SU-DHL-6 (cell line): ENCODE data around the gene SCTR.

Source experiments
- EZH2phosphoT487 ChIP-seq: fragments of 200-600 bp; sonication (generic), shearing (Covaris generic); conservative IDR thresholded peaks from 2 replicates; pipeline ENCODE4 v1.6.1; 2018; ENCODE audit warnings: mild to moderate bottlenecking, antibody characterized with exemption, low read length, moderate library complexity, mixed read lengths
- TF ChIP-seq, protein P1 (sequence below): fragments of 200-600 bp; sonication (generic); IDR thresholded peaks from one replicate; pipeline ENCODE4 v1.5.1; 2017; ENCODE audit warnings: antibody characterized with exemption, mild to moderate bottlenecking, low read length, moderate library complexity; ENCODE audit not compliant: insufficient read depth, poor library complexity, severe bottlenecking

DNA sequence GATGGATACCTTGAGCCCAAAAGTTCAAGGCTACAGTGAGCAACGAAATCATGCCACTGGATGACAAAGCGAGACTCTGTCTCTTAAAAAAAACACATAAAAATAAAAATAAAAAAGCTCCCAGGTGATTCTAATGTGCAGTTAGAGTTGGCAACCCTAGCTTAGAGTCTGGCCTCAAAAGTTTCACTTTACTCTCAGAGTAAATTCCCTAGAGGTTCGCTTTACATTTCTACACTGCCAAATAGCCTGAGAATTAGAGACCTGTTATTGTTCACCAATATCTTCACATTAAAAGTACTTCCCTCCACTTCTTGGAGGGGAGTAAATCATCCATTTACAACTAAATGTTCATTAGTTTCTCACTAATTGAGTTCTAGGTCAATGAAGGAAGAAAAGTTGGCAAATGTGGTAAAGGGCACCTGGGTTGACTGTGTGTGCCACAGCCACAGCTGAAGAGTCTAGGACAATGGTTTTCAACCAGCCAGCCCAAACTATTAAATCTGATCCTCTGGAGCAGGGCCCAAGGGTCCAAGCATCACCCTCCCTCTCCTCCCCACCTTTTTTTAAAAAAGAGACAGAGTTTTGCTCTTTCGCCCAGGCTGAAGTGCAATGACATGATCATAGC is 107.9 kb downstream of the SCTR start:
- no peak for TF ChIP-seq EZH2phosphoT487
- TF ChIP-seq, protein P1, sequence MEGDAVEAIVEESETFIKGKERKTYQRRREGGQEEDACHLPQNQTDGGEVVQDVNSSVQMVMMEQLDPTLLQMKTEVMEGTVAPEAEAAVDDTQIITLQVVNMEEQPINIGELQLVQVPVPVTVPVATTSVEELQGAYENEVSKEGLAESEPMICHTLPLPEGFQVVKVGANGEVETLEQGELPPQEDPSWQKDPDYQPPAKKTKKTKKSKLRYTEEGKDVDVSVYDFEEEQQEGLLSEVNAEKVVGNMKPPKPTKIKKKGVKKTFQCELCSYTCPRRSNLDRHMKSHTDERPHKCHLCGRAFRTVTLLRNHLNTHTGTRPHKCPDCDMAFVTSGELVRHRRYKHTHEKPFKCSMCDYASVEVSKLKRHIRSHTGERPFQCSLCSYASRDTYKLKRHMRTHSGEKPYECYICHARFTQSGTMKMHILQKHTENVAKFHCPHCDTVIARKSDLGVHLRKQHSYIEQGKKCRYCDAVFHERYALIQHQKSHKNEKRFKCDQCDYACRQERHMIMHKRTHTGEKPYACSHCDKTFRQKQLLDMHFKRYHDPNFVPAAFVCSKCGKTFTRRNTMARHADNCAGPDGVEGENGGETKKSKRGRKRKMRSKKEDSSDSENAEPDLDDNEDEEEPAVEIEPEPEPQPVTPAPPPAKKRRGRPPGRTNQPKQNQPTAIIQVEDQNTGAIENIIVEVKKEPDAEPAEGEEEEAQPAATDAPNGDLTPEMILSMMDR: no peak
